Endothelial cell of umbilical vein (primary cell): ENCODE results near the gene PGF. TPM values are rescaled to one million over a fixed set of nuclear protein-coding genes. Genes with fewer than 3 reads are reported as not detected.

Experiments used
- BruUV-seq: library from RNA; stranded (reverse); fragments of 400-500 nt; replicated peaks from 2 replicates; lab custom pipeline; 2021; lab: Mats Ljungman, UMichigan
- CTCF ChIA-PET: fragments of 300-600, 350-600 bp; sonication (Branson Sonifier 250); formaldehyde crosslinking; loops from one replicate; lab custom pipeline; 2021; ENCODE audit warnings: antibody characterized with exemption, inconsistent platforms; lab: Charles Lee
- POLR2A ChIA-PET: fragments of 300-600, 350-600 bp; sonication (Branson Sonifier 250); formaldehyde crosslinking; loops from one replicate; lab custom pipeline; 2021; ENCODE audit warnings: antibody characterized with exemption, inconsistent platforms; lab: Charles Lee
- DNase-seq: peaks from one replicate; pipeline ENCODE4 v3.0.0-alpha.2; 2011; ENCODE audit warnings: low read depth, low spot score
- FAIRE-seq: peaks from 2 replicates; lab custom pipeline; 2011; peaks lifted over from hg19 to GRCh38; lab: Jason Lieb, UNC
- H2AFZ ChIP-seq: 2 replicates; pipeline ENCODE4 v1.6.0; 2012; ENCODE audit warnings: low read depth, low read length, control low read depth, inconsistent platforms
- H3K27ac ChIP-seq: 2 replicates; pipeline ENCODE4 v1.5.1; 2011; ENCODE audit warnings: low read depth, mild to moderate bottlenecking, control low read depth, low read length, moderate library complexity; ENCODE audit not compliant: insufficient read depth
- H3K27me3 ChIP-seq, 2 experiments: 2 replicates each; pipeline versions ENCODE4 v1.6.0 to v1.6.1; 2011; ENCODE audit warnings: low read length in 2 of 2, mixed read lengths in 1 of 2; ENCODE audit not compliant: control insufficient read depth in 2 of 2, insufficient read depth in 2 of 2
- H3K36me3 ChIP-seq, 2 experiments: 2 replicates in 1 of 2; 3 replicates in 1 of 2; pipeline ENCODE4 v1.5.1; 2011; ENCODE audit warnings: low read length in 2 of 2, mild to moderate bottlenecking in 1 of 2, moderate library complexity in 1 of 2; ENCODE audit not compliant: control insufficient read depth in 2 of 2, insufficient read depth in 2 of 2; ENCODE audit errors: extremely low read depth in 1 of 2
- H3K4me1 ChIP-seq: 3 replicates; pipeline ENCODE4 v1.5.1; 2011; ENCODE audit warnings: mild to moderate bottlenecking, low read length; ENCODE audit not compliant: control insufficient read depth, insufficient read depth; ENCODE audit errors: extremely low read depth
- H3K4me2 ChIP-seq: 2 replicates; pipeline ENCODE4 v1.6.1; 2011; ENCODE audit warnings: low read length, control low read depth, mixed read lengths; ENCODE audit not compliant: insufficient read depth
- H3K4me3 ChIP-seq, 3 experiments: fragments of 200-600 bp in 1 of 3; sonication (generic), shearing (Covaris generic) in 1 of 3; replicated peaks in 1 of 3; 2 replicates each; pipeline ENCODE4 v1.5.1; 2011 to 2016; ENCODE audit warnings: control low read depth in 3 of 3, low read length in 3 of 3, mild to moderate bottlenecking in 2 of 3, inconsistent platforms in 1 of 3, low read depth in 1 of 3, moderate library complexity in 1 of 3; ENCODE audit not compliant: insufficient read depth in 1 of 3
- H3K79me2 ChIP-seq: 2 replicates; pipeline ENCODE4 v1.6.0; 2012; ENCODE audit warnings: low read length, inconsistent platforms; ENCODE audit not compliant: control insufficient read depth, insufficient read depth
- H3K9ac ChIP-seq: replicated peaks from 2 replicates; pipeline ENCODE3; 2011; ENCODE audit warnings: low read length, control low read depth; ENCODE audit not compliant: insufficient read depth; ENCODE audit errors: extremely low read depth
- H3K9me1 ChIP-seq: replicated peaks from 3 replicates; pipeline ENCODE4 v1.6.0; 2011; ENCODE audit warnings: mild to moderate bottlenecking, low read length; ENCODE audit not compliant: control insufficient read depth, insufficient read depth; ENCODE audit errors: extremely low read depth
- H3K9me3 ChIP-seq: replicated peaks from 2 replicates; pipeline ENCODE4 v1.5.1; 2012; ENCODE audit warnings: low read length, inconsistent platforms; ENCODE audit not compliant: control insufficient read depth, insufficient read depth
- H4K20me1 ChIP-seq: replicated peaks from 2 replicates; pipeline ENCODE3; 2011; ENCODE audit warnings: mild to moderate bottlenecking, low read length; ENCODE audit not compliant: control insufficient read depth, insufficient read depth; ENCODE audit errors: extremely low read depth
- CTCF ChIP-seq, 2 donors: IDR thresholded peaks; 1 replicate in 1 of 2; 2 replicates in 1 of 2; pipeline ENCODE4 v1.5.1; 2011; ENCODE audit warnings: low read length in 2 of 2, mild to moderate bottlenecking in 2 of 2, moderate library complexity in 2 of 2, control low read depth in 1 of 2, inconsistent platforms in 1 of 2, low read depth in 1 of 2; ENCODE audit not compliant: insufficient read depth in 1 of 2; ENCODE audit errors: extremely low read depth in 1 of 2
- EZH2 ChIP-seq: IDR thresholded peaks from 2 replicates; pipeline ENCODE4 v1.6.1; 2012; ENCODE audit warnings: borderline replicate concordance, low read depth, mild to moderate bottlenecking, moderate library complexity, low read length, inconsistent platforms; ENCODE audit not compliant: severe bottlenecking
- FOS ChIP-seq: IDR thresholded peaks from 2 replicates; pipeline ENCODE4 v1.6.1; 2011; ENCODE audit warnings: mild to moderate bottlenecking, low read length, moderate library complexity, borderline replicate concordance; ENCODE audit not compliant: insufficient read depth
- JUN ChIP-seq: IDR thresholded peaks from 2 replicates; pipeline ENCODE4 v1.6.1; 2011; ENCODE audit warnings: borderline replicate concordance, low read depth; ENCODE audit not compliant: insufficient read length, insufficient read depth
- MYC ChIP-seq: IDR thresholded peaks from one replicate; pipeline ENCODE4 v1.6.1; 2011; ENCODE audit warnings: mild to moderate bottlenecking, low read depth, low read length
- POLR2A ChIP-seq: IDR thresholded peaks from 2 replicates; pipeline ENCODE4 v1.6.1; 2012; ENCODE audit warnings: low read depth, mild to moderate bottlenecking, control low read depth, low read length
- dilution Hi-C: fragments of 300-500 bp; cut with MboI; formaldehyde crosslinking; loops from one replicate; pipeline ENCODE4 v1.15.0; 2019; ENCODE audit warnings: low sequenced_read_pairs; ENCODE audit not compliant: extremely low pct_ligation_motif_present
- intact Hi-C: fragments of 100-400 bp; cut with micrococcal nuclease; formaldehyde crosslinking; loops from one replicate; pipeline ENCODE4 v1.10.0; 2022
- polyA plus RNA-seq, 4 experiments: library from polyadenylated mRNA; depleted of rRNA in 3 of 4; stranded (reverse) in 3 of 4; unstranded in 1 of 4; fragments of >200 nt; gene quantifications; 2 replicates each; pipeline versions ENCODE4 v1.2.1 to v1.2.3, GENCODE V29; 2011 to 2012; ENCODE audit warnings: missing spikeins in 1 of 4
- total RNA-seq: library from RNA; stranded (reverse); gene quantifications from 2 replicates; pipeline ENCODE4 v1.2.3, GENCODE V29; 2021

PGF gene
- total and polyA plus RNA-seq, 2 donors (not counting 3 experiments of a cell fraction or from before 2014, with no cell fraction given) = 89.0 to 206 TPM

GRCh38 chr14:74912111-74912510 is 43.3 kb downstream of the PGF start:
- no peaks in the 10 kb centered on the region for H4K20me1 ChIP-seq
- no peaks in the 10 kb centered on the region for H3K79me2 ChIP-seq
- H3K9me3 ChIP-seq = no peaks in the 10 kb centered on the region
- FAIRE-seq = no peak
- H3K4me3 ChIP-seq = no peak overlapping the region
- no peak overlapping the region for H3K9ac ChIP-seq
- peaks cover 7% of the 10 kb centered on the region for H3K4me1 ChIP-seq
- DNase-seq = no peak
- intact Hi-C loops (no loop called here), dilution Hi-C loops (no loop called here)
- H3K9me1 ChIP-seq = no peaks in the 10 kb centered on the region
- BruUV-seq = no TSS peak
- no peaks in the 10 kb centered on the region for H3K36me3 ChIP-seq
- POLR2A ChIA-PET = no interaction called here
- no peaks in the 10 kb centered on the region for H3K27me3 ChIP-seq
- CTCF ChIA-PET = interaction anchor here (3.5 kb wide), 1 partner anchor 177 kb away, joined by 29 read pairs; no protein-coding TSS in a partner anchor
- TF ChIP-seq MYC (no peak), CTCF (IDR thresholded peaks at IDR 0.05; ENCODE audit: extremely low read depth in 1 of 2, insufficient read depth in 1 of 2, low read depth in 1 of 2, low read length in 2 of 2) (no peak)
- H2AFZ ChIP-seq = no peak overlapping the region
- no peak overlapping the region for H3K27ac ChIP-seq
- H3K4me2 ChIP-seq = no peak overlapping the region

DNA sequence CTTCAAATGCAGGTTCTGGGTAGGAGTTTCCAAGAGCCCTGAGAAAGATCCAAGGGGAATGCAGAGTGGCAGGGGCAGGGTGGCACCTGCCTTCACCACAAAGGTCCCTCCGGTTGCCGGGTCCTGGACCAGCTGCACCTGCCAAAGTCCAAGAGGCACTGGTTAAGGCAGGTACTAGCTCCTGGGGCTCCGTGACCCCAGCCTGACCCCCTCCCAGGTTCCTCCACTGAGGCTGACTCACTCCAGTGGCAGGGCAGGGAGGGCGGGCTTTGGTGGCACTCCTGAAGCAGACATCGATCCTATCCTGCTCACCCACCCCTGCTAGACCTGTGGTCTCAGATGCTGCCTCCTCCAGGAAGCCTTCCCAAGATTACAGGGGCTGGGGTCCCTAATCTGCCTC is 43.7 kb downstream of the PGF start:
- Histone ChIP-seq H3K9me3 (no peaks in the 10 kb centered on the region), H3K4me2 (no peak overlapping the region), H2AFZ (no peak overlapping the region), H3K4me3 (no peak overlapping the region), H3K27me3 (no peaks in the 10 kb centered on the region), H3K36me3 (no peaks in the 10 kb centered on the region), H3K79me2 (no peaks in the 10 kb centered on the region), H3K9me1 (no peaks in the 10 kb centered on the region), H3K4me1 (peaks cover 7% of the 10 kb centered on the region), H3K9ac (no peak overlapping the region), H4K20me1 (no peaks in the 10 kb centered on the region), H3K27ac (no peak overlapping the region)
- dilution Hi-C loops = no loop called here
- FAIRE-seq (no peak), DNase-seq (no peak)
- BruUV-seq = no TSS peak
- intact Hi-C loops = no loop called here
- TF ChIP-seq EZH2 (no peak), JUN (no peak), FOS (no peak), POLR2A (no peak)
- POLR2A ChIA-PET = no interaction called here
- CTCF ChIA-PET = interaction anchor here (3.5 kb wide), 1 partner anchor 177 kb away, joined by 29 read pairs; no protein-coding TSS in a partner anchor
